Nephron (organoid): ENCODE data around the gene ACD.
A peak's percentile ranks its signal among the peaks of the same experiment; 100 is the strongest.

Experiments used
- H3K27ac Mint-ChIP-seq, 3 experiments: 2 replicates each; pipeline ENCODE4 v1.8.0; 2020; ENCODE audit warnings: mixed read lengths in 3 of 3, mild to moderate bottlenecking in 2 of 3, moderate library complexity in 1 of 3
- H3K27me3 Mint-ChIP-seq: 2 replicates; pipeline ENCODE4 v1.8.0; 2021; ENCODE audit warnings: low read depth, mild to moderate bottlenecking, moderate library complexity, mixed read lengths
- H3K36me3 Mint-ChIP-seq: 2 replicates; pipeline ENCODE4 v1.8.0; 2020; ENCODE audit warnings: low read depth, mixed read lengths
- H3K4me1 Mint-ChIP-seq: 2 replicates; pipeline ENCODE4 v1.8.0; 2020; ENCODE audit warnings: mixed read lengths
- H3K4me3 Mint-ChIP-seq, 3 experiments: 2 replicates each; pipeline ENCODE4 v1.8.0; 2020; ENCODE audit warnings: mild to moderate bottlenecking in 3 of 3, mixed read lengths in 3 of 3, moderate library complexity in 2 of 3
- H3K9me3 Mint-ChIP-seq: 2 replicates; pipeline ENCODE4 v1.8.0; 2020; ENCODE audit warnings: mixed read lengths
- CTCF ChIP-seq, 3 experiments: fragments of 200-600 bp; sonication (generic); IDR thresholded peaks; one replicate each; pipeline ENCODE4 v1.5.0; 2021; ENCODE audit warnings: antibody characterized with exemption in 3 of 3; ENCODE audit not compliant: unreplicated experiment in 3 of 3

The ACD gene

DNA sequence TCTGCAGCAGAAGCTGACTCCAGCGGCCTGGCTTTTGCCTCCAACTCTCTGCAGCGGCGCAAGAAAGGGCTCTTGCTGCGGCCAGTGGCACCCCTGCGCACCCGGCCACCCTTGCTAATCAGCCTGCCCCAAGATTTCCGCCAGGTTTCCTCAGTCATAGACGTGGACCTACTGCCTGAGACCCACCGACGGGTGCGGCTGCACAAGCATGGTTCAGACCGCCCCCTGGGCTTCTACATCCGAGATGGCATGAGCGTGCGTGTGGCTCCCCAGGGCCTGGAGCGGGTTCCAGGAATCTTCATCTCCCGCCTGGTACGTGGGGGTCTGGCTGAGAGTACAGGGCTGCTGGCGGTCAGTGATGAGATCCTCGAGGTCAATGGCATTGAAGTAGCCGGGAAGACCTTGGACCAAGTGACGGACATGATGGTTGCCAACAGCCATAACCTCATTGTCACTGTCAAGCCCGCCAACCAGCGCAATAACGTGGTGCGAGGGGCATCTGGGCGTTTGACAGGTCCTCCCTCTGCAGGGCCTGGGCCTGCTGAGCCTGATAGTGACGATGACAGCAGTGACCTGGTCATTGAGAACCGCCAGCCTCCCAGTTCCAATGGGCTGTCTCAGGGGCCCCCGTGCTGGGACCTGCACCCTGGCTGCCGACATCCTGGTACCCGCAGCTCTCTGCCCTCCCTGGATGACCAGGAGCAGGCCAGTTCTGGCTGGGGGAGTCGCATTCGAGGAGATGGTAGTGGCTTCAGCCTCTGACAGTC lies 2.0 kb upstream of the ACD start:
- Mint-ChIP-seq H3K27ac (no peak overlapping the region), H3K4me1 (no peaks in the 10 kb centered on the region), H3K27me3 (no peaks in the 10 kb centered on the region), H3K9me3 (no peaks in the 10 kb centered on the region), H3K4me3 (peak overlapping the region; percentile 63 to 88 (median 87)), H3K36me3 (peaks cover 8% of the 10 kb centered on the region)
- no peak for TF ChIP-seq CTCF (IDR thresholded peaks at IDR 0.05; ENCODE audit: unreplicated experiment in 3 of 3)

DNA sequence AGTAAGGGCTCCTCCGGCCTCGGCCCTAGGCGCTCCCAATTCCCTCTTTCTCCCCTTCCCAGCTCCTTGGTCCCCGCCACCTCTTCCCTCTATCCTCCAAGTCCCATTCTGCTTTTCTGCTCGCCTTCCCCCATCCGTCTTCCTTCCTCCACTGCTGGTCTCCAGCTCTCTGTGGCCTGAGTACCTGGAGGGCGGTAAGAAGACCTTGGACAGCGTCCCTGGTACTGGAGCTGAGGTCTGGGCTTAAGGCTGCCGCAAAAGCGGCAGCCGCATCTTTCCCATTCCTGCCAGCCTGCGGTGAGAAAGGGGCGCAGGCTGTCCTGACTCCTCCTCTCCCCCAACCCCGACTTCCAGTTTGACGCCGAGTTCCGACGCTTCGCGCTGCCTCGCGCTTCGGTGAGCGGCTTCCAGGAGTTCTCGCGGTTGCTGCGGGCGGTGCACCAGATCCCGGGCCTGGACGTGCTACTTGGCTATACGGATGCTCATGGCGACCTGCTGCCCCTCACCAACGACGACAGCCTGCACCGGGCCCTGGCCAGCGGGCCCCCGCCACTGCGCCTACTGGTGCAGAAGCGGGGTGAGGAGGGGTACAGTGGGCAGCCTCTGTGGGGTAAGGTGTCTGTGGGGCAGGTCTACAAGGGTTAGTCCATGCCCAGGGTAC lies 1.2 kb upstream of the ACD start:
- Mint-ChIP-seq H3K36me3 (peaks cover 8% of the 10 kb centered on the region), H3K9me3 (no peaks in the 10 kb centered on the region), H3K4me1 (no peaks in the 10 kb centered on the region), H3K27me3 (no peaks in the 10 kb centered on the region), H3K4me3 (peak overlapping the region; percentile 87 to 90 (median 88)), H3K27ac (peak overlapping the region; percentile 60 to 76 (median 68))
- TF ChIP-seq CTCF (IDR thresholded peaks at IDR 0.05; ENCODE audit: unreplicated experiment in 3 of 3), result no peak

DNA sequence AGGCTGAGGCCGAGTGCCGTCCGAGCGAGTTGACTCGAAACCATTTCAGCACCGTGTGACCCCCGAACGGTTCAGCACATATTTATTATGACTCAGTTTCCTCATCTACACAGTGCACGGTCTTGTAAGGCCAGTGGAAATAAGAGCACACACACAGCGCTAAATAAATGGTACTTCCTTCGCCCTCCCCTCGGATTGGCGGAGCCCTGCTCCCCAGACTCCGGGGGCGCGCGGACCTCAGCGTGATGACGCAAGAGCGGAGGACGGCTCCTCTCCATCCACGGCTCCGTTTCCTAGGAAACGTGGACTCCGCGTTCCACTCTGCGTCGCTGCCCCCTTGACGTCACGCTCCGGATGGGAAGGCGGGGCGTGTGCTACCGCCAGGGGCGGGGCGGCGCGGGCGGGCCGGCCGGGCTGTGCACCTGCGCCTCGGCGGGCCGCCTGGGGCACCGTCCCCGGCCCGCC lies 536 bp upstream of the ACD start, which contains the start of gene PARD6A:
Gene PARD6A, plus strand, starts transcription at position 397 of the 465 bp plus-strand sequence. CDS start 79 bp downstream, outside the sequence.
- Mint-ChIP-seq H3K36me3 (peaks cover 8% of the 10 kb centered on the region), H3K27me3 (peaks cover 3% of the 10 kb centered on the region), H3K4me1 (no peaks in the 10 kb centered on the region), H3K27ac (peak within 1 kb of the TSS; percentile 76 to 95 (median 91)), H3K9me3 (no peaks in the 10 kb centered on the region), H3K4me3 (peak within 1 kb of the TSS; percentile 94 to 98 (median 96))
- TF ChIP-seq CTCF (IDR thresholded peaks at IDR 0.05; ENCODE audit: unreplicated experiment in 3 of 3), result no peak

DNA sequence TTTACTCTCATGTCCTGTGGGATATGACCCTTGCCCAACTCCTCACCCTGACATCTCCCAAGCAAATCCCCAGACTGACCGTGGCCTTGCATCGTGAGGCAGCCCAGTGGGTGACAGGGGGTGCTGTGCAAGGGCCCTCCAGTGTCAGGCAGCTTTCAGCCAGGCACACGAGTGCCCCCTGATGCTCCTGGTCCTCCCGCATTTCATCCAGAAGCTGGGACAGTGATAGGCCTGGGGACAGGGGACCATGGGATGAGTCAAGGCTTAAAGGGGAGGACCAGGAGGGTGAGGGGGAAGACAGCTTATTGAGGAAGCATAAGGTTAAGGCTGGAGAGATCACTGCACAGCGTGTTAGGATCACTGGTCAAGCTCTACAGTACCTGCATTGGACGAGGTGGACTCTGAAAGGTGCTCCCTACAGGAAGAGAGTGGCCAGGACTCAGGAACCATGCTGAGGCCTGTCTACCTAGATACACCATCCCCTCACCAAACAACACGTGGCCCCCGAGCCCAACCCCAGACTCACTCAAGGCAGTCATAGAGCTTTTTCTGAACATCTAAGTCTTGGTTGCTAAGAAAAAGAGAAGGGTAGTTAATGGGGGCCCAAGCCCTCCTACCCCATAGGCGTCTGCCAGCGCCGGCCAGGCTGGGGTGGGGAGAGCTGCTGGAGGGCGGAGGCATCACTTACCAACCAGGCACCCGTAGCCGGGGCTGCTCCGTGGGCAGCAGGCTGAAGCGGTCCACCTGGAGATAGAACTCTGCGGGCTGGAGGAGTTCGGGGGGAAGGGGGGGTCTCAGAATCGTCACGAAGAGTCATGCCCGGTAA lies 998 bp downstream of the ACD start:
- Mint-ChIP-seq H3K27me3 (peaks cover 16% of the 10 kb centered on the region), H3K4me1 (no peaks in the 10 kb centered on the region), H3K9me3 (no peaks in the 10 kb centered on the region), H3K36me3 (peaks cover 1% of the 10 kb centered on the region), H3K27ac (no peak overlapping the region), H3K4me3 (peak overlapping the region; percentile 94 to 98 (median 96))
- TF ChIP-seq CTCF (IDR thresholded peaks at IDR 0.05; ENCODE audit: unreplicated experiment in 3 of 3), result no peak

DNA sequence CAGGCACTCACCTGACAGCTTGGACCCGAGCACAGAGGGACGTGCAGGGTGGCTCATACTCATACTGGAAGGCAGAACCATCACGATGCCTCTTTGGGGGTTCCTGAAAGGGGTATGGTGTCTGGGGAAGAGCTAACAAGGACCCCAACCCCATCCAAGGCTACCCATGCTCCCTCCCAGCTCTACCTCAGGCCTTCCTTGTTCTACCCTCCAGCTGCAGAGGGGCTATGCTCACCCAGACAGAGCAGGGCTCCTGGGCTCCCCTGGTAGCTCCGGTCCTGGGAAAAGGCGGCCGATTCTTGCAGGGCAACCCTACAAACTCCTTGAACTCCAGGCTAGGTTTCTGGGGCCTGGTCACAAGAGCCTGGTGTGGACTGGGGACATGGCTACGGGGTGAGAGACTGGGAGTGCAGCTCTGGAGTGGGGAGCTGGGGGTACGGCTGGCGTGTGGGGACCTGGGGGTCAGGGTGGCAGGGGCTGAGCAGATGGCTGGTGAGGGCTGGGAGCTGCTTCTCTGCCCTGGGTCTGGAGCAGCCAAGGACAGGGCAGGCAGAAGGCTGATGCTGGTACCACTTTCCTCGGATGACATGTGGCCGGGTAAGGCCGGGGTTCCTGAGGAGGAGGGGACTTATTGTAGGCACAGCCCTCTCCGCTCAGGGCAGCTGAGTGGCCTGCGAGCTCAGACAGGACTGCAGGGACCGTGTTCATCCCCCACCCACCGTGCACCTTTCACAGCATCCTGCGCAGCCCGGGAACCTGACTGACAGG lies 2.1 kb downstream of the ACD start:
- Mint-ChIP-seq H3K27ac (no peak overlapping the region), H3K4me3 (peak overlapping the region; percentile 94 to 98 (median 96)), H3K4me1 (no peaks in the 10 kb centered on the region), H3K27me3 (peaks cover 21% of the 10 kb centered on the region), H3K36me3 (no peaks in the 10 kb centered on the region), H3K9me3 (no peaks in the 10 kb centered on the region)
- no peak for TF ChIP-seq CTCF (IDR thresholded peaks at IDR 0.05; ENCODE audit: unreplicated experiment in 3 of 3)
